B cell (primary cell): ENCODE results near the gene OR2Y1. TPM values are rescaled to one million over a fixed set of nuclear protein-coding genes. Genes with fewer than 3 reads are reported as not detected.

Experiments used
- ATAC-seq: fragments of 200-7000 bp; cut with Tn5 transposase; one replicate; pipeline ENCODE4 v1.10.0; 2021; ENCODE audit warnings: low read depth, mild to moderate bottlenecking, moderate number of reproducible peaks, moderate library complexity
- CTCF ChIA-PET: fragments of 350-600 bp; sonication (Branson Sonifier 250); formaldehyde crosslinking; loops from one replicate; lab custom pipeline; 2021; ENCODE audit warnings: antibody characterized with exemption, inconsistent platforms; lab: Charles Lee
- POLR2A ChIA-PET: fragments of 350-600 bp; sonication (Branson Sonifier 250); formaldehyde crosslinking; loops from one replicate; lab custom pipeline; 2021; ENCODE audit warnings: antibody characterized with exemption; lab: Charles Lee
- DNase-seq: peaks from one replicate; pipeline ENCODE4 v3.0.0; 2013
- H2AFZ ChIP-seq: 2 replicates; pipeline ENCODE4 v1.6.1; 2012; ENCODE audit warnings: mild to moderate bottlenecking, low read depth, low read length; ENCODE audit not compliant: insufficient read depth, poor library complexity, severe bottlenecking
- H3K27ac ChIP-seq, 2 donors: 1 replicate in 1 of 2; 2 replicates in 1 of 2; pipeline ENCODE4 v1.5.1; 2012 to 2013; ENCODE audit warnings: low read length in 2 of 2, mild to moderate bottlenecking in 2 of 2, moderate library complexity in 1 of 2
- H3K27me3 ChIP-seq, 4 experiments: fragments of 200-600 bp in 1 of 4; sonication (generic) in 1 of 4; replicated peaks in 1 of 4; 1 replicate in 2 of 4; 2 replicates in 2 of 4; pipeline versions ENCODE4 v1.6.1 to v1.7.0; 2013 to 2016; ENCODE audit warnings: low read length in 3 of 4, mild to moderate bottlenecking in 2 of 4, mixed read lengths in 1 of 4, moderate library complexity in 1 of 4; ENCODE audit not compliant: insufficient read depth in 4 of 4, control insufficient read depth in 3 of 4; ENCODE audit errors: control extremely low read depth in 1 of 4
- H3K36me3 ChIP-seq, 2 experiments: replicated peaks in 1 of 2; 1 replicate in 1 of 2; 2 replicates in 1 of 2; pipeline versions ENCODE4 v1.6.1 to v1.7.1; 2013; ENCODE audit warnings: low read length in 1 of 2; ENCODE audit not compliant: insufficient read depth in 2 of 2, control insufficient read depth in 1 of 2; ENCODE audit errors: control extremely low read depth in 1 of 2, extremely low read depth in 1 of 2
- H3K4me1 ChIP-seq, 2 donors: fragments of 200-600 bp in 1 of 2; sonication (generic) in 1 of 2; 1 replicate in 1 of 2; 2 replicates in 1 of 2; pipeline versions ENCODE4 v1.5.1 to v1.6.1; 2013 to 2017; ENCODE audit warnings: low read length in 2 of 2; ENCODE audit not compliant: control insufficient read depth in 2 of 2, insufficient read depth in 2 of 2
- H3K4me2 ChIP-seq: replicated peaks from 2 replicates; pipeline ENCODE3; 2012; ENCODE audit warnings: mild to moderate bottlenecking, low read depth, low read length; ENCODE audit not compliant: poor library complexity, severe bottlenecking
- H3K4me3 ChIP-seq, 5 experiments: fragments of 200-600 bp in 1 of 5; sonication (generic) in 1 of 5; 1 replicate in 3 of 5; 2 replicates in 2 of 5; pipeline versions ENCODE4 v1.5.1 to v1.7.0; 2011 to 2016; ENCODE audit warnings: low read length in 4 of 5, mild to moderate bottlenecking in 4 of 5, low read depth in 2 of 5, control low read depth in 1 of 5, moderate library complexity in 1 of 5; ENCODE audit not compliant: insufficient read depth in 1 of 5; ENCODE audit errors: control extremely low read depth in 1 of 5, extremely low read depth in 1 of 5
- H3K79me2 ChIP-seq: fragments of 200-600 bp; sonication (generic); one replicate; pipeline ENCODE4 v1.6.0; 2016; ENCODE audit warnings: low read length; ENCODE audit not compliant: control insufficient read depth, insufficient read depth
- H3K9ac ChIP-seq: fragments of 200-600 bp; sonication (generic); 2 replicates; pipeline ENCODE4 v1.6.1; 2017; ENCODE audit warnings: mild to moderate bottlenecking, low read length, moderate library complexity
- H3K9me3 ChIP-seq, 3 donors: one replicate each; pipeline versions ENCODE4 v1.6.1 to v1.7.1; 2013; ENCODE audit warnings: low read length in 2 of 3; ENCODE audit not compliant: control insufficient read depth in 2 of 3, insufficient read depth in 1 of 3; ENCODE audit errors: control extremely low read depth in 1 of 3
- H4K20me1 ChIP-seq: 2 replicates; pipeline ENCODE4 v1.6.0; 2012; ENCODE audit warnings: mild to moderate bottlenecking, low read length; ENCODE audit not compliant: insufficient read depth, control insufficient read depth, poor library complexity, severe bottlenecking
- H3K27ac Mint-ChIP-seq: one replicate; pipeline ENCODE4 v1.8.0; 2021; ENCODE audit warnings: mixed read lengths
- H3K27me3 Mint-ChIP-seq: one replicate; pipeline ENCODE4 v1.8.0; 2021; ENCODE audit warnings: mixed read lengths
- H3K4me1 Mint-ChIP-seq: one replicate; pipeline ENCODE4 v1.8.0; 2021; ENCODE audit warnings: mixed read lengths
- H3K4me3 Mint-ChIP-seq: one replicate; pipeline ENCODE4 v1.8.0; 2021; ENCODE audit warnings: mixed read lengths
- H3K9me3 Mint-ChIP-seq: one replicate; pipeline ENCODE4 v1.8.0; 2022; ENCODE audit warnings: mixed read lengths; ENCODE audit not compliant: insufficient read depth
- CTCF ChIP-seq: fragments of 200-600 bp; IDR thresholded peaks from one replicate; pipeline ENCODE4 v1.8.0; 2022; ENCODE audit warnings: antibody characterized with exemption, mild to moderate bottlenecking
- EZH2 ChIP-seq: IDR thresholded peaks from 2 replicates; pipeline ENCODE4 v1.6.1; 2012; ENCODE audit warnings: borderline replicate concordance, low read depth, mild to moderate bottlenecking, moderate library complexity, low read length; ENCODE audit not compliant: insufficient read depth, poor library complexity, severe bottlenecking
- WGBS: methylation state at CpG from one replicate; pipeline ENCODE4 v1.1.5; 2013; ENCODE audit warnings: missing lambda C conversion rate; ENCODE audit not compliant: insufficient coverage; 5-methylcytosine and 5-hydroxymethylcytosine counted together
- intact Hi-C: fragments of 100-400 bp; cut with micrococcal nuclease; formaldehyde crosslinking; loops from one replicate; pipeline ENCODE4 v1.10.0; 2022
- polyA plus RNA-seq: library from polyadenylated mRNA; depleted of rRNA; stranded (reverse); fragments of >200 nt; gene quantifications from 2 replicates; pipeline ENCODE4 v1.2.3, GENCODE V29; 2012
- total RNA-seq, 2 donors: library from RNA; stranded (reverse); fragments of 120-200 nt in 1 of 2; gene quantifications; 1 replicate in 1 of 2; 2 replicates in 1 of 2; pipeline versions ENCODE4 v1.2.3 to v1.2.4, GENCODE V29; 2013 to 2022

Gene OR2Y1
- total and polyA plus RNA-seq, 2 donors (not counting 1 experiment from before 2014, with no cell fraction given), result not detected

GRCh38 chr5:180696116-180696515 is 43.7 kb downstream of the OR2Y1 start:
- WGBS, result 83% methylated on average over 1 of the region's 1 CpG
- no peak overlapping the region for H2AFZ ChIP-seq
- CTCF ChIA-PET, result no interaction called here

GRCh38 chr5:180692429-180692828 is 47.4 kb downstream of the OR2Y1 start:
- ATAC-seq (no peak), DNase-seq (no peak)
- Mint-ChIP-seq H3K27ac (no peak overlapping the region), H3K27me3 (peaks cover 37% of the 10 kb centered on the region), H3K4me3 (no peak overlapping the region), H3K4me1 (no peaks in the 10 kb centered on the region), H3K9me3 (no peaks in the 10 kb centered on the region)
- WGBS, result 100% methylated on average over 1 of the region's 3 CpGs
- no peaks in the 10 kb centered on the region for H4K20me1 ChIP-seq
- H3K9ac ChIP-seq, result no peak overlapping the region
- no peak overlapping the region for H2AFZ ChIP-seq
- no peak overlapping the region for H3K4me3 ChIP-seq
- intact Hi-C loops, result no loop called here
- H3K36me3 ChIP-seq, result no peaks in the 10 kb centered on the region
- no peak overlapping the region for H3K27ac ChIP-seq
- no peak overlapping the region for H3K4me2 ChIP-seq
- H3K79me2 ChIP-seq, result no peaks in the 10 kb centered on the region
- TF ChIP-seq EZH2, result no peak
- no peak for TF ChIP-seq CTCF
- H3K4me1 ChIP-seq, result no peaks in the 10 kb centered on the region
- ChIA-PET POLR2A (no interaction called here), CTCF (no interaction called here)
- H3K27me3 ChIP-seq, result peaks cover 0 to 3% (median 0%) of the 10 kb centered on the region in 4 experiments
- peaks cover 0 to 4% (median 0%) of the 10 kb centered on the region in 3 donors for H3K9me3 ChIP-seq

More at GRCh38 chr5:180696116-180696515, 43.7 kb downstream of the OR2Y1 start:
- Histone ChIP-seq H3K27ac (no peak overlapping the region), H3K27me3 (peaks cover 0 to 3% (median 1%) of the 10 kb centered on the region in 4 experiments), H3K4me3 (no peak overlapping the region), H3K9ac (no peak overlapping the region), H3K9me3 (peaks cover 0 to 7% (median 4%) of the 10 kb centered on the region in 3 donors), H3K4me1 (no peaks in the 10 kb centered on the region), H3K36me3 (no peaks in the 10 kb centered on the region), H3K4me2 (no peak overlapping the region), H3K79me2 (no peaks in the 10 kb centered on the region), H4K20me1 (no peaks in the 10 kb centered on the region)
- POLR2A ChIA-PET, result no interaction called here
- Mint-ChIP-seq H3K4me3 (no peak overlapping the region), H3K27me3 (peaks cover 48% of the 10 kb centered on the region), H3K9me3 (peaks cover 6% of the 10 kb centered on the region), H3K27ac (no peak overlapping the region), H3K4me1 (no peaks in the 10 kb centered on the region)
- intact Hi-C loops, result no loop called here
- no peak for TF ChIP-seq EZH2
- no peak for TF ChIP-seq CTCF
- ATAC-seq (no peak), DNase-seq (no peak)
